NT2/D1 (cell line): Measurements from ENCODE around the gene BANP.
"Not testable (repeated sequence)": the region's sequence is repeated elsewhere in the genome, so short reads cannot be mapped to it uniquely, and the experiment has no call there.

ENCODE experiments used
- YY1 ChIP-seq: IDR thresholded peaks from 2 replicates; pipeline ENCODE4 v1.6.1; 2011; ENCODE audit not compliant: insufficient read length, insufficient read depth
- ZNF274 ChIP-seq: IDR thresholded peaks from 2 replicates; pipeline ENCODE4 v1.6.1; 2011; ENCODE audit warnings: mild to moderate bottlenecking, low read depth, low read length

- not testable (repeated sequence) for TF ChIP-seq ZNF274, YY1
These were observed 163.5 kb downstream of the BANP start for GRCh38 chr16:88114541-88115228.
